B cell (primary cell): ENCODE measurements around the gene POLG2.

Experiments
- EZH2 ChIP-seq: IDR thresholded peaks from 2 replicates; pipeline ENCODE4 v1.6.1; 2012; ENCODE audit warnings: borderline replicate concordance, low read depth, mild to moderate bottlenecking, moderate library complexity, low read length; ENCODE audit not compliant: insufficient read depth, poor library complexity, severe bottlenecking
- TF ChIP-seq, protein P1 (sequence below): fragments of 200-600 bp; IDR thresholded peaks from one replicate; pipeline ENCODE4 v1.8.0; 2022; ENCODE audit warnings: antibody characterized with exemption, mild to moderate bottlenecking

DNA sequence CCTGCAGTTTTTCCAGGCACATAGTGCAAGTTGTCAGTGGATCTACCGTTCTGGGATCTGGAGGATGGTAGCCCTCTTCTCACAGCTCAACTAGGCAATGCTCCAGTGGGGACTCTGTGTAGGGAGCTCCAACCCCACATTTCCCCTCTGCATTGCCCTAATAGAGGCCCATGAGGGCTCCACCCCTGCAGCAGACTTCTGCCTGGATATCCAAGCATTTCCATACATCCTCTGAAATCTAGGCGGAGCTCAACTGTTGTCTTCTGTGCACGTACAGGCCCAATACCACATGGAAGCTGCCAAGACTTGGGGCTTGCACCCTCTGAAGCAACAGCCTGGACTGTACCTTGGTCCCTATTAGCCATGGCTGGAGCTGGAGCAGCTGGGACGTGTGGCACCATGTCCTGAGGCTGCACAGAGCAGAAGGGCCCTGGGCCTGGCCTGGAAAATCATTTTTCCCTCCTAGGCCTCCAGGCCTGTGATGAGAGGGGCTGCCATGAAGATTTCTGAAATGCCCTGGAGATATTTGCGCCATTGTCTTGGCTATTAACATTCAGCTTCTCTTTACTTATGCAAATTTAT lies 58.8 kb downstream of the POLG2 start:
- TF ChIP-seq, protein P1, sequence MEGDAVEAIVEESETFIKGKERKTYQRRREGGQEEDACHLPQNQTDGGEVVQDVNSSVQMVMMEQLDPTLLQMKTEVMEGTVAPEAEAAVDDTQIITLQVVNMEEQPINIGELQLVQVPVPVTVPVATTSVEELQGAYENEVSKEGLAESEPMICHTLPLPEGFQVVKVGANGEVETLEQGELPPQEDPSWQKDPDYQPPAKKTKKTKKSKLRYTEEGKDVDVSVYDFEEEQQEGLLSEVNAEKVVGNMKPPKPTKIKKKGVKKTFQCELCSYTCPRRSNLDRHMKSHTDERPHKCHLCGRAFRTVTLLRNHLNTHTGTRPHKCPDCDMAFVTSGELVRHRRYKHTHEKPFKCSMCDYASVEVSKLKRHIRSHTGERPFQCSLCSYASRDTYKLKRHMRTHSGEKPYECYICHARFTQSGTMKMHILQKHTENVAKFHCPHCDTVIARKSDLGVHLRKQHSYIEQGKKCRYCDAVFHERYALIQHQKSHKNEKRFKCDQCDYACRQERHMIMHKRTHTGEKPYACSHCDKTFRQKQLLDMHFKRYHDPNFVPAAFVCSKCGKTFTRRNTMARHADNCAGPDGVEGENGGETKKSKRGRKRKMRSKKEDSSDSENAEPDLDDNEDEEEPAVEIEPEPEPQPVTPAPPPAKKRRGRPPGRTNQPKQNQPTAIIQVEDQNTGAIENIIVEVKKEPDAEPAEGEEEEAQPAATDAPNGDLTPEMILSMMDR, result no peak
- TF ChIP-seq EZH2, result no peak
